AG04449 (cell line): ENCODE data around the gene IFNA6.
A peak's percentile ranks its signal among the peaks of the same experiment; 100 is the strongest.

Experiments
- CTCF ChIA-PET: fragments of 350-600 bp; formaldehyde crosslinking; extraction: SDS; loops from one replicate; lab custom pipeline; 2021; ENCODE audit warnings: antibody characterized with exemption; lab: Yijun Ruan, JAX
- POLR2A ChIA-PET: fragments of 400-600, 350-600 bp; formaldehyde crosslinking; extraction: SDS; loops from one replicate; lab custom pipeline; 2020; ENCODE audit warnings: antibody characterized with exemption, inconsistent platforms; lab: Yijun Ruan, JAX
- DNase-seq: peaks from one replicate; pipeline ENCODE4 v3.0.0-alpha.2; 2010; ENCODE audit warnings: low read depth, low spot score
- H3K4me3 ChIP-seq: 2 replicates; pipeline ENCODE4 v1.5.1; 2011; ENCODE audit warnings: low read depth, mild to moderate bottlenecking, control low read depth, low read length
- TF ChIP-seq, protein P1 (sequence below): IDR thresholded peaks from one replicate; pipeline ENCODE4 v1.5.1; 2011; ENCODE audit warnings: mild to moderate bottlenecking, moderate library complexity, low read length, control low read depth, inconsistent platforms; ENCODE audit not compliant: insufficient read depth; ENCODE audit errors: missing control alignments

IFNA6 gene

DNA sequence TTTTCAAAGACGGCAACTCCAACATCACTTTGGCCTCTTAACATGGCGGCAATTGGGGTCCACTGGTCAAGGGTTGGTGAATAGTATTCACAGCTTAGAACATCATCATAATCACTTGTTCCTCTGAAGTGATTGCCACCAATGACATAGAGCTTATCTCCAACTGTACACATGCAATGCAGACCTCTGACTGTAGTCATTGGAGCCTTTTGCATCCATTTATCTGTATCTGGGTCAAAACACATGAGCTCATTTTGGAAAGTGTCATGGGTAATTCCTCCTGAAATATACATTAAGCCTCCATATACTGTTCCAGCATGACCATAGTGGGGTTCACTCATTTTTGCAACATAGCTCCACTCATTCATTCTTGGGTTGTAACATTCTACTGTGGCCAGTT, 17.5 kb downstream of the IFNA6 start:
- DNase-seq = no peak
- POLR2A ChIA-PET = no interaction called here
- TF ChIP-seq, protein P1, sequence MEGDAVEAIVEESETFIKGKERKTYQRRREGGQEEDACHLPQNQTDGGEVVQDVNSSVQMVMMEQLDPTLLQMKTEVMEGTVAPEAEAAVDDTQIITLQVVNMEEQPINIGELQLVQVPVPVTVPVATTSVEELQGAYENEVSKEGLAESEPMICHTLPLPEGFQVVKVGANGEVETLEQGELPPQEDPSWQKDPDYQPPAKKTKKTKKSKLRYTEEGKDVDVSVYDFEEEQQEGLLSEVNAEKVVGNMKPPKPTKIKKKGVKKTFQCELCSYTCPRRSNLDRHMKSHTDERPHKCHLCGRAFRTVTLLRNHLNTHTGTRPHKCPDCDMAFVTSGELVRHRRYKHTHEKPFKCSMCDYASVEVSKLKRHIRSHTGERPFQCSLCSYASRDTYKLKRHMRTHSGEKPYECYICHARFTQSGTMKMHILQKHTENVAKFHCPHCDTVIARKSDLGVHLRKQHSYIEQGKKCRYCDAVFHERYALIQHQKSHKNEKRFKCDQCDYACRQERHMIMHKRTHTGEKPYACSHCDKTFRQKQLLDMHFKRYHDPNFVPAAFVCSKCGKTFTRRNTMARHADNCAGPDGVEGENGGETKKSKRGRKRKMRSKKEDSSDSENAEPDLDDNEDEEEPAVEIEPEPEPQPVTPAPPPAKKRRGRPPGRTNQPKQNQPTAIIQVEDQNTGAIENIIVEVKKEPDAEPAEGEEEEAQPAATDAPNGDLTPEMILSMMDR = no peak
- CTCF ChIA-PET = interaction anchor here (0.6 to 3.3 kb wide), 8 partner anchors 10 to 450 kb away, joined by 3 to 17 read pairs (median 3); no protein-coding TSS in a partner anchor
- H3K4me3 ChIP-seq = peak overlapping the region; percentile 81

- peak overlapping the region; percentile 9; the same call in 1 of the 2 replicates for H3K4me3 ChIP-seq
- TF ChIP-seq, protein P1 = no peak
- no peak for DNase-seq
- CTCF ChIA-PET = interaction anchor here (0.7 to 5.0 kb wide), 5 partner anchors 13 to 912 kb away, joined by 4 to 36 read pairs (median 4); no protein-coding TSS in a partner anchor
- POLR2A ChIA-PET = interaction anchor here (0.9 kb wide), 1 partner anchor 10 kb away, joined by 7 read pairs; no protein-coding TSS in a partner anchor
Observed at GRCh38 chr9:21331676-21332402, 18.8 kb downstream of the IFNA6 start.

DNA sequence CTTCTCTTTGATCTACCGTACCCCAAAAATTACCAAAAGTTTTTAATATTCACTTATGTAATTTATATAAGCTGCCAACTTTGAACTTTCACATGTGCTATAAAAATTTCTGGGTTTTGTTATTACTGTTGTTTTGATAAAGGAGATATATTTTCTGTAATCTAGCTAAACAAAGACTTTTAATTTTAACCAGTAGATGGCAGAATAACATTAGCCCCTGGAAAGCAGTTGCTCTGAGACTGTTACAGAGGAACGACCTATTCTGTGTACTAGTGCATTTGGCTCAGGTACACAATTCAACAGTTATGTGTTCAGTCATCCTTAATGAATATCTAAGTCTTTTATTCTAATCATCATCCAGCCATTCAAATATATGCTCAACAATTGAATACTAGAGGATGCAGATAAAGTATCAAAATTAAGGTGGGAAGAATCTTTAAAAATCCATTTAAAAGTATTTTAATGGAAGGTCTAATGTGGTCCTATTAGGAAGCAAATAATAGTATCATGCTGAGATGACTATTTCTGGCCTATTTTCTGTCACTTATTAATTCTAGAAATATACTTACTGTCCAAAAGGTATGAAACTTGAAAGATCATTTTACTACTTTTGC, 24.1 kb downstream of the IFNA6 start:
- no peak for DNase-seq
- CTCF ChIA-PET = interaction anchor here (0.6 to 2.7 kb wide), 31 partner anchors 8 to 673 kb away, joined by 3 to 33 read pairs (median 5); partner anchors contain the start of gene MTAP
- POLR2A ChIA-PET = no interaction called here
- TF ChIP-seq, protein P1 = peak; percentile 34
- no peak overlapping the region for H3K4me3 ChIP-seq

DNA sequence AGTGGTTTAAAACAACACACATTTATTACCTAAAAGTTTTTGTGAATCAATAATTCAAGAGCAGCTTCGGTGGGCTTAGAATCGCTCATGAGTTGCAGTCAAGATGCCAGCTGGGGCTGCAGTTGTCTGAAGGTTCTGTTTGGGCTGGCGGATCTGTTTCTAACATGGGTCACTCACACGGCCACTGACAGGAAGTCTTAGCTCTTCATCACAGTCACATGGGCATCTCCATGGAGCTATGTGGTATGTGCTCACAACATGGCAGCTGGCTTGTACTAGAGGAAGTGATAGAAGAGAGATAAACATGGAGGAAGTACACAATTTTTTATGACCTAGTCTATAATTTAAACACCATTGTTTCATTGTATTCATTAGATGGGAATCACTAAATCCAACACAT, 26.6 kb downstream of the IFNA6 start:
- ChIA-PET POLR2A (interaction anchor here (1.1 kb wide), 1 partner anchor 10 kb away, joined by 3 read pairs; no protein-coding TSS in a partner anchor), CTCF (interaction anchor here (1.2 to 3.2 kb wide), 8 partner anchors 10 to 467 kb away, joined by 3 to 17 read pairs (median 4); partner anchors contain the start of gene KLHL9)
- TF ChIP-seq, protein P1 = no peak
- DNase-seq = no peak
- no peak overlapping the region for H3K4me3 ChIP-seq

GRCh38 chr9:21322911-21323461, 27.7 kb downstream of the IFNA6 start:
- ChIA-PET POLR2A (no interaction called here), CTCF (interaction anchor here (0.7 to 3.2 kb wide), 9 partner anchors 10 to 468 kb away, joined by 3 to 17 read pairs (median 4); partner anchors contain the start of gene KLHL9)
- DNase-seq = no peak

More at GRCh38 chr9:21322911-21323461, 27.7 kb downstream of the IFNA6 start:
- H3K4me3 ChIP-seq = no peak overlapping the region
- TF ChIP-seq, protein P1 = no peak
